ENCODE data around the gene TMEM60. TPM values are rescaled to one million over a fixed set of nuclear protein-coding genes. Genes with fewer than 3 reads are reported as not detected.

The TMEM60 gene
- total RNA-seq, 1 donor from 2014 or later, result 11.0 TPM

DNA sequence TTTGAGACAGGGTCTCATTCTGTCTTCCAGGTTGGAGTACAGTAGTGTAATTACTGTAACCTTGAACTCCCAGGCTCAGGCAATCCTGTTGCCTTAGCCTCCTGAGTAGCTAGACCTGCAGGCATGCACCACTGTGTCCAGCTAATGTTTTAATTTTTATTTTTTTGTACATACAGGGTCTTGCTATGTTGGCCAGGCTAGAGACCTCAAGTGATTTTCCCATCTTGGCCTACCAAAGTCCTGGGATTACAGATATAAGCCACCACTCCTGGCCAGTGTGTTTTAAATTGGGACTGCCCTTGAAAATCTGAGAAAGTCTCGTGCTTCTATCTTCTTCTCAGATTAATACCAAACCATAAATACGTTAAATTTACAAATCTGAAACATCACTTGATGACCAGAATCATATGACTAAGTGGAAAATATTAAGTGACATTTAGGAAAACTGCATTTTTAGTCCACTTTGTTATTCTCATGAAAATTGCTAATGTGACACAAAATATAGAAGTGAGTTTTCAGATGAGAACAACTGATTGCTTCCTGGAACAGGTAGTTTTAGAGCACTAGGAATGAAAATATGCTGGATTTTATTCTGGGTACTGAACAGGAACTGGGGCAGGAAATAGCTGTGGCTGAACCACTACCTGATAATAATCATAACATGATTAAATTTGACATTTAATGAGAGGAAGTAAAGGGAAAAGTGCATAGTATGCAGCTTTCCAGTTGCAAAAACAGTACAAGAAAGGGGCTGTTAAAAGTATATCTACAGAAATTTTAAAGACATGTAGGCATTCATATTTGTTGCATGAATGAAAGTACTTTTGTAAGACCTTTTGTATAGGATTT is 4.5 kb upstream of the TMEM60 start:
- DNase-seq (ENCODE audit: low spot score), result no peak
- Mint-ChIP-seq H3K27ac (peak overlapping the region; percentile 69), H3K4me3 (peak overlapping the region; percentile 50), H3K27me3 (ENCODE audit: insufficient read depth) (no peaks in the 10 kb centered on the region), H3K9me3 (peaks cover 32% of the 10 kb centered on the region), H3K4me1 (ENCODE audit: low read depth) (peaks cover 54% of the 10 kb centered on the region), H3K36me3 (ENCODE audit: low read depth) (peaks cover 22% of the 10 kb centered on the region)
- intact Hi-C loops (cut with micrococcal nuclease), result loop anchor here (5.0 kb wide), 1 partner anchor 95 kb away; no protein-coding TSS in a partner anchor

GRCh38 chr7:77800730-77801129 is 2.5 kb upstream of the TMEM60 start:
- Mint-ChIP-seq H3K4me1 (ENCODE audit: low read depth) (peaks cover 71% of the 10 kb centered on the region), H3K9me3 (peaks cover 14% of the 10 kb centered on the region), H3K36me3 (ENCODE audit: low read depth) (peaks cover 15% of the 10 kb centered on the region), H3K4me3 (peak overlapping the region; percentile 95), H3K27me3 (ENCODE audit: insufficient read depth) (no peaks in the 10 kb centered on the region), H3K27ac (no peak overlapping the region)
- intact Hi-C loops (cut with micrococcal nuclease), result loop anchor here (1.0 to 5.0 kb wide), 2 partner anchors 34 to 97 kb away; no protein-coding TSS in a partner anchor
- DNase-seq (ENCODE audit: low spot score), result no peak

DNA sequence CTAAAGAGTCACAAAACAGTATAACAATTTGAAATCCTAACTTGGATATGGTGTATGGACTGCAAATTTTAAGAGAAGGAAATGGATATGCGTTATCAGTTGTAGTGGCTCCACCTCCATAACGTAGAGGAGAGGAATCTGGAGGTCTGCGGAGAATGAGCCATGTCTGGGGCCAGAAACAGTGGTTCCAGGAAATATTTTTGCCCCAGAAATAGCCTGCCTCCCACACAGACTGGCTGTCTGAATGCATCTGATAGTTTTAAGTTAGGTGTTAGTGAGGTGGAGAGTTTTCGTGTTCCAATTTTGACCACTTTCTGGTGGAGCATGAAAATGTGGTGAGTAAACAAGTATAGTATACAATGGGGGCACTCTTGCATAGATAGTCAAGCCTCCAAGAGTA is 1.9 kb upstream of the TMEM60 start:
- intact Hi-C loops (cut with micrococcal nuclease), result loop anchor here (1.0 to 5.0 kb wide), 2 partner anchors 34 to 97 kb away; no protein-coding TSS in a partner anchor

GRCh38 chr7:77799078-77799964 is 1.1 kb upstream of the TMEM60 start:
- H3K4me1 Mint-ChIP-seq (ENCODE audit: low read depth), result peaks cover 66% of the 10 kb centered on the region
- H3K4me3 Mint-ChIP-seq, result peak overlapping the region; percentile 95
- peaks cover 14% of the 10 kb centered on the region for H3K36me3 Mint-ChIP-seq (ENCODE audit: low read depth)
- peaks cover 4% of the 10 kb centered on the region for H3K9me3 Mint-ChIP-seq
- intact Hi-C loops (cut with micrococcal nuclease), result loop anchor here (2.0 to 10.0 kb wide), 3 partner anchors 111 to 385 kb away; partner anchors contain the start of gene GSAP
- peak overlapping the region; percentile 92 for H3K27ac Mint-ChIP-seq
- peak; percentile 17 for DNase-seq (ENCODE audit: low spot score)
- H3K27me3 Mint-ChIP-seq (ENCODE audit: insufficient read depth), result no peaks in the 10 kb centered on the region

More for the DNA sequence above, 1.9 kb upstream of the TMEM60 start:
- Mint-ChIP-seq H3K27ac (peak overlapping the region; percentile 77), H3K36me3 (ENCODE audit: low read depth) (peaks cover 15% of the 10 kb centered on the region), H3K9me3 (peaks cover 11% of the 10 kb centered on the region), H3K4me1 (ENCODE audit: low read depth) (peaks cover 71% of the 10 kb centered on the region), H3K27me3 (ENCODE audit: insufficient read depth) (no peaks in the 10 kb centered on the region), H3K4me3 (peak overlapping the region; percentile 95)
- DNase-seq (ENCODE audit: low spot score), result no peak

- peak overlapping the region; percentile 95 for H3K4me3 Mint-ChIP-seq
- intact Hi-C loops (cut with micrococcal nuclease), result loop anchor here (1.0 to 10.0 kb wide), 6 partner anchors 102 to 383 kb away; partner anchors contain the start of genes GSAP and RSBN1L
- peaks cover 14% of the 10 kb centered on the region for H3K36me3 Mint-ChIP-seq (ENCODE audit: low read depth)
- H3K27me3 Mint-ChIP-seq (ENCODE audit: insufficient read depth), result no peaks in the 10 kb centered on the region
- peak overlapping the region; percentile 92 for H3K27ac Mint-ChIP-seq
- H3K9me3 Mint-ChIP-seq, result no peaks in the 10 kb centered on the region
- no peak for DNase-seq (ENCODE audit: low spot score)
- H3K4me1 Mint-ChIP-seq (ENCODE audit: low read depth), result peaks cover 52% of the 10 kb centered on the region
These were observed 370 bp downstream of the TMEM60 start for GRCh38 chr7:77797734-77798393.

DNA sequence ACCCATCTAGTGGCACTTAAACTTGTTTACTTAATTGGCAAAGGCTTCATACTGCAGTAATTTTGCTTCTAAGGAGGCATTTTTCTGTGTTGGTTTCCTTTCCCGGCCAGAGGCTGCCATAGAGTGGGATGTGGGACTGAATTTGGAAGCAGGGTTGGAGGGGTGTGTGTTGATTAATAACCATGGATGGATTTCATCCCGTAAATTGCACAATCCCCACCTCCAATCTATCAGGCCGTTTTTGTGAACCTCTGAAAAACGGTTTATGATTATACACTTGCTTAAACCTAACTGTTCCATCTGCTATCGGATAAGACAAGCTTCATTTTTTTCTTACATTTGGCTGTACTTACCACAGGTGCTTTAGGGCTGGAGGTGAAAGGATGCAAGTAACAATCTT is 1.3 kb downstream of the TMEM60 start:
- H3K36me3 Mint-ChIP-seq (ENCODE audit: low read depth), result peaks cover 11% of the 10 kb centered on the region
- no peak for DNase-seq (ENCODE audit: low spot score)
- no peaks in the 10 kb centered on the region for H3K9me3 Mint-ChIP-seq
- H3K27ac Mint-ChIP-seq, result peak overlapping the region; percentile 92
- no peaks in the 10 kb centered on the region for H3K27me3 Mint-ChIP-seq (ENCODE audit: insufficient read depth)
- intact Hi-C loops (cut with micrococcal nuclease), result loop anchor here (1.0 to 10.0 kb wide), 2 partner anchors 138 to 382 kb away; partner anchors contain the start of gene GSAP
- H3K4me1 Mint-ChIP-seq (ENCODE audit: low read depth), result peaks cover 43% of the 10 kb centered on the region
- H3K4me3 Mint-ChIP-seq, result peak overlapping the region; percentile 95

- intact Hi-C loops (cut with micrococcal nuclease), result loop anchor here (10.0 kb wide), 1 partner anchor 381 kb away; the partner anchor contains the start of gene GSAP
- Mint-ChIP-seq H3K36me3 (ENCODE audit: low read depth) (peaks cover 11% of the 10 kb centered on the region), H3K4me1 (ENCODE audit: low read depth) (peaks cover 37% of the 10 kb centered on the region), H3K27me3 (ENCODE audit: insufficient read depth) (no peaks in the 10 kb centered on the region), H3K4me3 (peak overlapping the region; percentile 54), H3K27ac (no peak overlapping the region), H3K9me3 (no peaks in the 10 kb centered on the region)
- DNase-seq (ENCODE audit: low spot score), result no peak
These were observed 2.1 kb downstream of the TMEM60 start for GRCh38 chr7:77796109-77796508.

DNA sequence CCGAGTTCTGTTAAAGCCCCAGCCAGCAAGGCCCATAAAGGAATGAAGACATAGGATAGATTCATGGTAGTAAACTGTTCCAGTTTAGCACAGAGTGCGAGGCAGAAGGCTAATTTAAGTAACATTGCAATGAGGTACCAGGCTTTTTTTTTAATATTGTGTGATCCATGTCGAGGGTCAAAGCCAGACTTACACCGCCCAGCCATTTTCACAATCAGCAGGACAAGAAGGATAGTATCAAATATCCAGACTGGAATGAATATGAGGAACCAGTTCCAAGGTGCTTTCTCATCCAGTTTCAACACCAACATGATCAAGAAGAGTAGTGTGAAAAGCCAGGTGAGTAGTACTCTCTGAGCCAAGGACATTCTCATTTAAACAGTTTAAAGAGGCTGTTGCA is 4.2 kb downstream of the TMEM60 start:
- Mint-ChIP-seq H3K27ac (peak overlapping the region; percentile 7), H3K27me3 (ENCODE audit: insufficient read depth) (no peaks in the 10 kb centered on the region), H3K4me3 (no peak overlapping the region), H3K36me3 (ENCODE audit: low read depth) (peaks cover 11% of the 10 kb centered on the region), H3K9me3 (no peaks in the 10 kb centered on the region), H3K4me1 (ENCODE audit: low read depth) (peaks cover 20% of the 10 kb centered on the region)
- no peak for DNase-seq (ENCODE audit: low spot score)
- intact Hi-C loops (cut with micrococcal nuclease), result loop anchor here (10.0 kb wide), 1 partner anchor 379 kb away; the partner anchor contains the start of gene GSAP

DNA sequence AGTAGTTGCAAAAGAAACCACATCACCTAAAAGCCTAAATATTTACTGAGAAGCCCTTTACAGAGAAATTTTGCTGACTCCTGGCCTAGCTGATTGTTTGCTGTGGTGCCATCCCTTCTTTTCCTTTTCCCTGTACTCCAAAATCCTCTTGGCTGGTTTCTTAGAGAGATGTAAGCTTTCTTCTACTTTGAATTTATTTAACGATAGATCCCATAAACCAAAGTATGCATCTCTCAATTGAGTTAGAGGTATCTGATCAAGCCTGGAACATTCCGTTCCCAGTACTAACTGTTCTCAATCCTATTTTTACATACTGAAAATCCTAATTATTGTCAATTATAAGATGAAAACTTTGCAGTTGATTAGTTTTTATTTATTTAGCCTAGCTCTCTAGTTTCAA is 6.3 kb downstream of the TMEM60 start:
- intact Hi-C loops (cut with micrococcal nuclease), result loop anchor here (10.0 kb wide), 1 partner anchor 377 kb away; the partner anchor contains the start of gene GSAP
- H3K9me3 Mint-ChIP-seq, result no peaks in the 10 kb centered on the region
- H3K27me3 Mint-ChIP-seq (ENCODE audit: insufficient read depth), result no peaks in the 10 kb centered on the region
- no peak overlapping the region for H3K4me3 Mint-ChIP-seq
- DNase-seq (ENCODE audit: low spot score), result no peak
- H3K4me1 Mint-ChIP-seq (ENCODE audit: low read depth), result peaks cover 9% of the 10 kb centered on the region
- H3K27ac Mint-ChIP-seq, result no peak overlapping the region
- peaks cover 10% of the 10 kb centered on the region for H3K36me3 Mint-ChIP-seq (ENCODE audit: low read depth)

DNA sequence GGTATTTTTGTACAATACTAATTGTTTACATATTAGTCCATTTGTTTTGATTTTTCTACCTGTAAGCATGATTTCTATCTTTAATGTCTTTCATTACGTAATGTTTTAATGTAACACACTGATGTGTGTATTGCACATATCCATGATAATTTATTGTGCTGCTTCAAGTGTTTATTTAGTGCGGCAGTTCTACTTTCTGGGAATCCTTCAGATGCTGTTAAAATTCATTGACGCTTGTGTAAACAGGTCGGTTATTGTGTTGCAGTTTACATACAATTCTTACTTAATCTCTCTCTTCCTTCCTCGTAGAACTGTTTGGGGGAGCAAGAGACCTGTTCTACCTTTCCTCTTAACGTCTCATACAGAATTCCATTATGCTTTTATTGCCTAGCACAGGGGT is 6.9 kb downstream of the TMEM60 start:
- DNase-seq (ENCODE audit: low spot score), result no peak
- Mint-ChIP-seq H3K27ac (no peak overlapping the region), H3K4me1 (ENCODE audit: low read depth) (peaks cover 3% of the 10 kb centered on the region), H3K9me3 (no peaks in the 10 kb centered on the region), H3K27me3 (ENCODE audit: insufficient read depth) (no peaks in the 10 kb centered on the region), H3K4me3 (no peak overlapping the region), H3K36me3 (ENCODE audit: low read depth) (peaks cover 9% of the 10 kb centered on the region)
- intact Hi-C loops (cut with micrococcal nuclease), result loop anchor here (10.0 kb wide), 1 partner anchor 377 kb away; the partner anchor contains the start of gene GSAP

DNA sequence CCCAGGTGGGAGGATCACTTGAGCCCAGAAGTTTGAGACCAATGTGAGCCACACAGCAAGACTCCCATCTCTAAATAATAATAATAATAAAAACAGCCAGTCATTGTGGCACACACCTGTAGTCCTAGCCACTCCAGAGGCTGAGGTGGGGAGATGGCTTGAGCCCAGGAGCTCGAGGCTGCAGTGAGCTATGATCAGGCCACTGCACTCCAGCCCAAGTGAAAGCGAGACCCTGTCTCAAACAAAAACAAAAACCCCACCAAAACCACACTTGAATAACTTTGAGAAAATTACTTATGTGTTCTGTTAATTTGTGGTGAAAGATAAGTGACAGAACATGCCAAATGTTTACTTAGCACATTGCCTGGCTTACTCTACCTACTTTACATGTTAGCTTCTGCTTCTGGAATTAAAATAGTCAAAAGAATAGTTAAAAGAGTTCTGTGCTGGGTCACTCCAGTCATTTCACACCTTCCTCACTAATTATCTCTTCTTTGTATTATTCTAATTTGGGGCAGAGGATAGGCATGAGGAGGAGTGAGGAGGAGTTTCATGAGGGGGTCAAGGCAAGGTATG is 9.8 kb downstream of the TMEM60 start:
- Mint-ChIP-seq H3K4me1 (ENCODE audit: low read depth) (no peaks in the 10 kb centered on the region), H3K36me3 (ENCODE audit: low read depth) (peaks cover 18% of the 10 kb centered on the region), H3K9me3 (no peaks in the 10 kb centered on the region), H3K27ac (no peak overlapping the region), H3K4me3 (no peak overlapping the region), H3K27me3 (ENCODE audit: insufficient read depth) (no peaks in the 10 kb centered on the region)
- no peak for DNase-seq (ENCODE audit: low spot score)
- intact Hi-C loops (cut with micrococcal nuclease), result no loop called here

DNA sequence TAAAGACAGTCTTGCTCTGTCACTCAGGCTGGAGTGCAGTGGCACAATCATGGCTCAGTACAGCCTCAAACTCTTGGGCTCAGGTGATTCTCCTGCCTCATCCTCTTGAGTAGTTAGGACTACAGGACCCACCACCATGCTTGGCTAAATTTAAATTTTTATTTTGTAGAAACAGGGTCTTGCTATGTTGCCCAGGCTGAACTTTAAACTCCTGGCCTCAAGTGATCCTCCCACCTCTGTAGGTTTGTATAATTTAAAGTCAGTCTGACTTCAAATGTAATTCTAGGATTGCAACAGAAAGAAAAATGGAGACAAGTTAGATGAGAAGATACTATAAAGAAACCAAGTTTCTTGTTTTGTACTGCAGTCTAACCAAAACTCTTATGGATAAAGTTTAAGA is 11.5 kb downstream of the TMEM60 start:
- Mint-ChIP-seq H3K27ac (no peak overlapping the region), H3K4me1 (ENCODE audit: low read depth) (no peaks in the 10 kb centered on the region), H3K36me3 (ENCODE audit: low read depth) (peaks cover 23% of the 10 kb centered on the region), H3K9me3 (no peaks in the 10 kb centered on the region), H3K4me3 (no peak overlapping the region), H3K27me3 (ENCODE audit: insufficient read depth) (no peaks in the 10 kb centered on the region)
- intact Hi-C loops (cut with micrococcal nuclease), result no loop called here
- no peak for DNase-seq (ENCODE audit: low spot score)
